Measurements from ENCODE around the gene CLDN2.

- no peak for TF ChIP-seq POLR2A (IDR thresholded peaks at IDR 0.05; ENCODE audit: low read depth, low read length)
- no peak for TF ChIP-seq POU2F2 (IDR thresholded peaks at IDR 0.05; ENCODE audit: low read depth, low read length)
- no peak for TF ChIP-seq POLR2AphosphoS5 (IDR thresholded peaks at IDR 0.05; ENCODE audit: low read depth, low read length)
Measured at GRCh38 chrX:106950381-106950780, 30.2 kb downstream of the CLDN2 start.
